Measurements from ENCODE around the gene MFNG.
A peak's percentile ranks its signal among the peaks of the same experiment; 100 is the strongest.

Gene MFNG

DNA sequence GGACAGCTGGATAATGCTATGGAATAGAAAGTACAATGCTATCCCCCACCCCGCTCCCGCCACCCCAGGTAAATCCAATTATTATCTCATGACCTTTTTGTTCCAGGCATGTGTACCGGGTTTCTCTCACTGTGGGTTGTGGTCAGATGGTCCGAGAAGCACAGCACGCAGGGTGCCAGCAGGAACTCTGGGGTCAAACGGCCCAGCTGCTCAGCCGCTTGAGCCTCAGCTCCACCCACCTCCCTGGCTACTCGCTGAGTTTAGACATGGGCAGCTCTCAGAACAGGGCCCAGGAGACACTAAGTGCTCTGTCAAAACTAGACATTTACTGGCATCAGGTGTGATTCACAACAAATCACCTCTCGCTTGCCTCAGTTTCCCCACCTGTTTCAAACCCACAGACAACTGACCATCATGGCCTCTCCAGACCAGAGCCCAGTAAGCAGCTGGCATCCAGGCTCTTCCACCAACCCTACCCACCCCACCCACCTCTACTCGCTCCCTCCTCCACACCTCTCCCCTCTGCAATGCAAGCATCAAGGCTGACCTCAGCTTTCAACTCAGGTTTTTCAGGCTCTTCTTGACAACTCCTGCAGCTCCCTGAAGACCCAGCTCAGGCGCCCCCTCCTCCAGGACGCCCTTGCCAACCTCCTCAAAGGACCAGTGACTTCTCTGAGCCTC lies 13.0 kb upstream of the MFNG start:
- Histone ChIP-seq H3K27me3 (ENCODE audit: insufficient read depth, low read depth, severe bottlenecking) (no peaks in the 10 kb centered on the region), H3K27ac (peak overlapping the region; percentile 58), H3K4me3 (ENCODE audit: low read depth, low read length) (no peak overlapping the region), H3K9me3 (ENCODE audit: severe bottlenecking) (no peaks in the 10 kb centered on the region), H3K36me3 (peaks cover 4% of the 10 kb centered on the region)
- peak; percentile 53 for DNase-seq
- TF ChIP-seq, protein P1, sequence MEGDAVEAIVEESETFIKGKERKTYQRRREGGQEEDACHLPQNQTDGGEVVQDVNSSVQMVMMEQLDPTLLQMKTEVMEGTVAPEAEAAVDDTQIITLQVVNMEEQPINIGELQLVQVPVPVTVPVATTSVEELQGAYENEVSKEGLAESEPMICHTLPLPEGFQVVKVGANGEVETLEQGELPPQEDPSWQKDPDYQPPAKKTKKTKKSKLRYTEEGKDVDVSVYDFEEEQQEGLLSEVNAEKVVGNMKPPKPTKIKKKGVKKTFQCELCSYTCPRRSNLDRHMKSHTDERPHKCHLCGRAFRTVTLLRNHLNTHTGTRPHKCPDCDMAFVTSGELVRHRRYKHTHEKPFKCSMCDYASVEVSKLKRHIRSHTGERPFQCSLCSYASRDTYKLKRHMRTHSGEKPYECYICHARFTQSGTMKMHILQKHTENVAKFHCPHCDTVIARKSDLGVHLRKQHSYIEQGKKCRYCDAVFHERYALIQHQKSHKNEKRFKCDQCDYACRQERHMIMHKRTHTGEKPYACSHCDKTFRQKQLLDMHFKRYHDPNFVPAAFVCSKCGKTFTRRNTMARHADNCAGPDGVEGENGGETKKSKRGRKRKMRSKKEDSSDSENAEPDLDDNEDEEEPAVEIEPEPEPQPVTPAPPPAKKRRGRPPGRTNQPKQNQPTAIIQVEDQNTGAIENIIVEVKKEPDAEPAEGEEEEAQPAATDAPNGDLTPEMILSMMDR (IDR thresholded peaks at IDR 0.05; ENCODE audit: low read depth, low read length) = no peak

DNA sequence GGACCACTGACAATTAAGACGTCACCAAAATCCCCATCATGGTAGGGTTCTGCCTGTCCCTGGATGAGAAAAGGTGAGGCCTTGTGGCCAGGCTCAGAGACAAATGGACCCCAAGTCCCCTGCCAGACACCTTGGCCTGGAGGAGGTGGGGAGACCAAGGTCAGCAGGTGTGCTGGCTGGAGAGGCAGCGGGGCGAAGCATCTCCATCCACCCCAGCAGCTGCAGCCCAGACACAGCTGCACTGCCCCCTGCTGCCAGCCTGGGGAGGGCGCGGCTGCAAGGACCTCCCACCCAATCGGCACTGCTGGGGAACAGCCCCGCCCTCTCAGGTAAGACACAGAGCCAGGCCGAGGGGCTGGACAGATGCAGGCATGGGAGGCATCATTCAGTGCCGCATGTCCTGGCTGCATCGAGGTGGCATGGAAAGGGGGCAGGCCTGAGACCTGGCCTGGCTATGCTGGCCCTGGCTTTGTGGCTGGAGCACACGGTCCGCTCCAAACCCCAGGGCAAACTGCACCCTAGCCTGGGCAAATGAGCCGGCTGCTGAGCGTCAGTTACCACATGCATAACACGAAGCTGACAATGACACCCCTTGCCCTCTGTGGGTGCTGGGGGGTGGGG lies 12.2 kb upstream of the MFNG start:
- TF ChIP-seq, protein P1 (IDR thresholded peaks at IDR 0.05; ENCODE audit: low read depth, low read length) = peak; percentile 93

DNA sequence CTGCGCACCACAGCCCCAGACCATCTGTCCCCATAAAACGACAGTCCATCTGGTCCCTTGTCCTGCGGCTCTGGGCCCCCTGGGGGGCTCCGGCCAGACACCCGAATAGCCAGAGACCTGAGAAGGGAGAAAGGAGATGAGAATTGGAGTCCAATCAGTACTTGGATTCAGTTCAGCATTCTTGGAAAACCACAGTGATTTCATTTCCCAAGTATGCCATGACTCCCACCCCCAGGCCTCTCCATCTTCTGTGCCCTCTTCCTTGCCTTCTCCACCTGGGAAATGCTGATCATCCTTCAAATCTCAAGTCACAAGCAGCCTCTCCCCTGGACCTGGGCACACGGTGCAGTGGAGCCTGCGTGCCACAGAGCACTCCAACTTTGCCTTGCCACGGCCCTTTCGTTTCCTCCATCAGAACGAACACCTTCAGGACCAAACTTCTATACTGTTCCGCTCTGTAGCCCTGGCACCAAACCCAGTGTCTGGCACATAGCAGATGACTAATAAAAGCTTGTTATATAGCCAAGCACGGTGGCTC lies 10.9 kb upstream of the MFNG start:
- DNase-seq = no peak
- TF ChIP-seq, protein P1 (IDR thresholded peaks at IDR 0.05; ENCODE audit: low read depth, low read length) = no peak

More for the DNA sequence above, 12.2 kb upstream of the MFNG start:
- Histone ChIP-seq H3K4me3 (ENCODE audit: low read depth, low read length) (no peak overlapping the region), H3K36me3 (peaks cover 3% of the 10 kb centered on the region), H3K27ac (peak overlapping the region; percentile 58), H3K27me3 (ENCODE audit: insufficient read depth, low read depth, severe bottlenecking) (no peaks in the 10 kb centered on the region), H3K9me3 (ENCODE audit: severe bottlenecking) (no peaks in the 10 kb centered on the region)
- DNase-seq = peak; percentile 83

DNA sequence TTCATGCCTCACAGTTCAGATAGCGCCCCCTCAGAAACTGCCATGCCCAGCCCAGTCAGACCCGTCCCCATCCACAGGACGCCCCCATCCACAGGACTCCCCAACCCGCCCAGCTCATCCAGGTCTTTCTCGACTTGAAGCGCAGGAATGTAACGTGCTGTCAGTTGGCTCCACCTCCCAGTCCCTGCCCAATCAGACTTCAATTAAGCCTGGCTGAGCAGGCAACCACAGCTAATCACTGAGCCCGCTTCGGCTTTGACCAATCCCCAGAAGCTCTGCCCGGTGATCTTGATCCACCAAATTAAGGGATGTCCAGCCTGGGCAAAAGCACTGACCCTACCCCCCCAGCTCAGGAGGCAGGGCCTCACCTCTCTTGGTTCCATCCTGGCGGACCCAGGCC lies 10.5 kb upstream of the MFNG start:
- no peak overlapping the region for H3K4me3 ChIP-seq (ENCODE audit: low read depth, low read length)
- TF ChIP-seq, protein P1 (IDR thresholded peaks at IDR 0.05; ENCODE audit: low read depth, low read length) = no peak
- DNase-seq = peak; percentile 84

More for the DNA sequence above, 10.9 kb upstream of the MFNG start:
- Histone ChIP-seq H3K27me3 (ENCODE audit: insufficient read depth, low read depth, severe bottlenecking) (no peaks in the 10 kb centered on the region), H3K36me3 (peaks cover 5% of the 10 kb centered on the region), H3K9me3 (ENCODE audit: severe bottlenecking) (no peaks in the 10 kb centered on the region), H3K27ac (peak overlapping the region; percentile 58), H3K4me3 (ENCODE audit: low read depth, low read length) (no peak overlapping the region)

DNA sequence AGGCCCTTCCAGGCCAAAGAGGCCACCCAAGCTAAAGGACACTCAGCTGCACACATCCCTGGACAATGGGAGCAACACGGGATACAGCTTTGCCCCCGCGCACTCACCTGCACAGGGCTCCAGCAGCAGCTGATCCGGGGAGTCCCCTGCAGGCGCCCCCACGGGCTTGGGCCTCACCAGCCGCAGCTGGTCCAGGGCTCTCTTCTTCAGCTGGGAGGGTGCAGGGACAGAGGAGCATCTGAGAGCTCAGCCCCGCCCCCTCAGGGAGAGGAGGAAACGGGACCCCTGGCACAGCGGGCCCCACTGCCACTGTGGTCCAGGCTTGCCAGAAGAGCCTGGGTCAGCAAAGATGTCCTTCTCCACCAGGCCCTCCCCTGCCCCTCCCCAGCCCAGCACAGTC lies 7.8 kb upstream of the MFNG start:
- Histone ChIP-seq H3K9me3 (ENCODE audit: severe bottlenecking) (no peaks in the 10 kb centered on the region), H3K36me3 (peaks cover 23% of the 10 kb centered on the region), H3K4me3 (ENCODE audit: low read depth, low read length) (no peak overlapping the region), H3K27ac (no peak overlapping the region; the same call in 1 of the 2 replicates), H3K27me3 (ENCODE audit: insufficient read depth, low read depth, severe bottlenecking) (no peaks in the 10 kb centered on the region)
- TF ChIP-seq, protein P1 (IDR thresholded peaks at IDR 0.05; ENCODE audit: low read depth, low read length) = no peak
- no peak for DNase-seq

More for the DNA sequence above, 10.5 kb upstream of the MFNG start:
- no peaks in the 10 kb centered on the region for H3K27me3 ChIP-seq (ENCODE audit: insufficient read depth, low read depth, severe bottlenecking)
- H3K9me3 ChIP-seq (ENCODE audit: severe bottlenecking) = no peaks in the 10 kb centered on the region
- peaks cover 9% of the 10 kb centered on the region for H3K36me3 ChIP-seq
- peak overlapping the region; percentile 58 for H3K27ac ChIP-seq

Data from WERI-Rb-1 (cell line).